B cell (primary cell): ENCODE results near the gene GSTP1. TPM values are rescaled to one million over a fixed set of nuclear protein-coding genes. Genes with fewer than 3 reads are reported as not detected.

Experiments
- ATAC-seq: fragments of 200-7000 bp; cut with Tn5 transposase; one replicate; pipeline ENCODE4 v1.10.0; 2021; ENCODE audit warnings: low read depth, mild to moderate bottlenecking, moderate number of reproducible peaks, moderate library complexity
- CTCF ChIA-PET: fragments of 350-600 bp; sonication (Branson Sonifier 250); formaldehyde crosslinking; loops from one replicate; lab custom pipeline; 2021; ENCODE audit warnings: antibody characterized with exemption, inconsistent platforms; lab: Charles Lee
- POLR2A ChIA-PET: fragments of 350-600 bp; sonication (Branson Sonifier 250); formaldehyde crosslinking; loops from one replicate; lab custom pipeline; 2021; ENCODE audit warnings: antibody characterized with exemption; lab: Charles Lee
- DNase-seq: peaks from one replicate; pipeline ENCODE4 v3.0.0; 2013
- H2AFZ ChIP-seq: 2 replicates; pipeline ENCODE4 v1.6.1; 2012; ENCODE audit warnings: mild to moderate bottlenecking, low read depth, low read length; ENCODE audit not compliant: insufficient read depth, poor library complexity, severe bottlenecking
- H3K27ac ChIP-seq, 2 donors: 1 replicate in 1 of 2; 2 replicates in 1 of 2; pipeline ENCODE4 v1.5.1; 2012 to 2013; ENCODE audit warnings: low read length in 2 of 2, mild to moderate bottlenecking in 2 of 2, moderate library complexity in 1 of 2
- H3K27me3 ChIP-seq, 4 experiments: fragments of 200-600 bp in 1 of 4; sonication (generic) in 1 of 4; replicated peaks in 1 of 4; 1 replicate in 2 of 4; 2 replicates in 2 of 4; pipeline versions ENCODE4 v1.6.1 to v1.7.0; 2013 to 2016; ENCODE audit warnings: low read length in 3 of 4, mild to moderate bottlenecking in 2 of 4, mixed read lengths in 1 of 4, moderate library complexity in 1 of 4; ENCODE audit not compliant: insufficient read depth in 4 of 4, control insufficient read depth in 3 of 4; ENCODE audit errors: control extremely low read depth in 1 of 4
- H3K36me3 ChIP-seq, 2 experiments: replicated peaks in 1 of 2; 1 replicate in 1 of 2; 2 replicates in 1 of 2; pipeline versions ENCODE4 v1.6.1 to v1.7.1; 2013; ENCODE audit warnings: low read length in 1 of 2; ENCODE audit not compliant: insufficient read depth in 2 of 2, control insufficient read depth in 1 of 2; ENCODE audit errors: control extremely low read depth in 1 of 2, extremely low read depth in 1 of 2
- H3K4me1 ChIP-seq, 2 donors: fragments of 200-600 bp in 1 of 2; sonication (generic) in 1 of 2; 1 replicate in 1 of 2; 2 replicates in 1 of 2; pipeline versions ENCODE4 v1.5.1 to v1.6.1; 2013 to 2017; ENCODE audit warnings: low read length in 2 of 2; ENCODE audit not compliant: control insufficient read depth in 2 of 2, insufficient read depth in 2 of 2
- H3K4me2 ChIP-seq: replicated peaks from 2 replicates; pipeline ENCODE3; 2012; ENCODE audit warnings: mild to moderate bottlenecking, low read depth, low read length; ENCODE audit not compliant: poor library complexity, severe bottlenecking
- H3K4me3 ChIP-seq, 5 experiments: fragments of 200-600 bp in 1 of 5; sonication (generic) in 1 of 5; 1 replicate in 3 of 5; 2 replicates in 2 of 5; pipeline versions ENCODE4 v1.5.1 to v1.7.0; 2011 to 2016; ENCODE audit warnings: low read length in 4 of 5, mild to moderate bottlenecking in 4 of 5, low read depth in 2 of 5, control low read depth in 1 of 5, moderate library complexity in 1 of 5; ENCODE audit not compliant: insufficient read depth in 1 of 5; ENCODE audit errors: control extremely low read depth in 1 of 5, extremely low read depth in 1 of 5
- H3K79me2 ChIP-seq: fragments of 200-600 bp; sonication (generic); one replicate; pipeline ENCODE4 v1.6.0; 2016; ENCODE audit warnings: low read length; ENCODE audit not compliant: control insufficient read depth, insufficient read depth
- H3K9ac ChIP-seq: fragments of 200-600 bp; sonication (generic); 2 replicates; pipeline ENCODE4 v1.6.1; 2017; ENCODE audit warnings: mild to moderate bottlenecking, low read length, moderate library complexity
- H3K9me3 ChIP-seq, 3 donors: one replicate each; pipeline versions ENCODE4 v1.6.1 to v1.7.1; 2013; ENCODE audit warnings: low read length in 2 of 3; ENCODE audit not compliant: control insufficient read depth in 2 of 3, insufficient read depth in 1 of 3; ENCODE audit errors: control extremely low read depth in 1 of 3
- H4K20me1 ChIP-seq: 2 replicates; pipeline ENCODE4 v1.6.0; 2012; ENCODE audit warnings: mild to moderate bottlenecking, low read length; ENCODE audit not compliant: insufficient read depth, control insufficient read depth, poor library complexity, severe bottlenecking
- H3K27ac Mint-ChIP-seq: one replicate; pipeline ENCODE4 v1.8.0; 2021; ENCODE audit warnings: mixed read lengths
- H3K27me3 Mint-ChIP-seq: one replicate; pipeline ENCODE4 v1.8.0; 2021; ENCODE audit warnings: mixed read lengths
- H3K4me1 Mint-ChIP-seq: one replicate; pipeline ENCODE4 v1.8.0; 2021; ENCODE audit warnings: mixed read lengths
- H3K4me3 Mint-ChIP-seq: one replicate; pipeline ENCODE4 v1.8.0; 2021; ENCODE audit warnings: mixed read lengths
- H3K9me3 Mint-ChIP-seq: one replicate; pipeline ENCODE4 v1.8.0; 2022; ENCODE audit warnings: mixed read lengths; ENCODE audit not compliant: insufficient read depth
- CTCF ChIP-seq: fragments of 200-600 bp; IDR thresholded peaks from one replicate; pipeline ENCODE4 v1.8.0; 2022; ENCODE audit warnings: antibody characterized with exemption, mild to moderate bottlenecking
- EZH2 ChIP-seq: IDR thresholded peaks from 2 replicates; pipeline ENCODE4 v1.6.1; 2012; ENCODE audit warnings: borderline replicate concordance, low read depth, mild to moderate bottlenecking, moderate library complexity, low read length; ENCODE audit not compliant: insufficient read depth, poor library complexity, severe bottlenecking
- WGBS: methylation state at CpG from one replicate; pipeline ENCODE4 v1.1.5; 2013; ENCODE audit warnings: missing lambda C conversion rate; ENCODE audit not compliant: insufficient coverage; 5-methylcytosine and 5-hydroxymethylcytosine counted together
- intact Hi-C: fragments of 100-400 bp; cut with micrococcal nuclease; formaldehyde crosslinking; loops from one replicate; pipeline ENCODE4 v1.10.0; 2022
- polyA plus RNA-seq: library from polyadenylated mRNA; depleted of rRNA; stranded (reverse); fragments of >200 nt; gene quantifications from 2 replicates; pipeline ENCODE4 v1.2.3, GENCODE V29; 2012
- total RNA-seq, 2 donors: library from RNA; stranded (reverse); fragments of 120-200 nt in 1 of 2; gene quantifications; 1 replicate in 1 of 2; 2 replicates in 1 of 2; pipeline versions ENCODE4 v1.2.3 to v1.2.4, GENCODE V29; 2013 to 2022

The GSTP1 gene
- total and polyA plus RNA-seq, 2 donors (not counting 1 experiment from before 2014, with no cell fraction given), result 200 to 313 TPM

GRCh38 chr11:67592880-67593564 lies 9.4 kb downstream of the GSTP1 start:
- H3K9me3 ChIP-seq, result peaks cover 0 to 8% (median 3%) of the 10 kb centered on the region in 3 donors
- H3K4me2 ChIP-seq, result no peak overlapping the region
- no peak overlapping the region for H2AFZ ChIP-seq
- no peaks in the 10 kb centered on the region for H3K27me3 Mint-ChIP-seq
- H3K79me2 ChIP-seq, result no peaks in the 10 kb centered on the region
- H3K27ac Mint-ChIP-seq, result no peak overlapping the region
- H3K4me3 Mint-ChIP-seq, result no peak overlapping the region
- no peak for DNase-seq
- CTCF ChIA-PET, result interaction anchor here (1.0 to 1.7 kb wide), 7 partner anchors 8 to 247 kb away, joined by 3 to 5 read pairs (median 3); partner anchors contain the start of gene GSTP1
- H3K9me3 Mint-ChIP-seq, result no peaks in the 10 kb centered on the region
- H3K9ac ChIP-seq, result no peak overlapping the region
- H3K4me1 ChIP-seq, result peaks cover 25 to 27% of the 10 kb centered on the region in 2 donors
- no peak overlapping the region for H3K4me3 ChIP-seq
- H4K20me1 ChIP-seq, result no peaks in the 10 kb centered on the region
- no peaks in the 10 kb centered on the region for H3K27me3 ChIP-seq
- H3K27ac ChIP-seq, result no peak overlapping the region
- peaks cover 21% of the 10 kb centered on the region for H3K4me1 Mint-ChIP-seq
- no peak for TF ChIP-seq CTCF
- no peak for TF ChIP-seq EZH2
- no peaks in the 10 kb centered on the region for H3K36me3 ChIP-seq
- intact Hi-C loops, result no loop called here
- ATAC-seq, result no peak
- 93% methylated on average over 12 of the region's 12 CpGs for WGBS
- POLR2A ChIA-PET, result interaction anchor here (0.7 kb wide), 1 partner anchor 14 kb away, joined by 5 read pairs; no protein-coding TSS in a partner anchor

- Mint-ChIP-seq H3K9me3 (no peaks in the 10 kb centered on the region), H3K4me3 (no peak overlapping the region), H3K27me3 (no peaks in the 10 kb centered on the region), H3K4me1 (peaks cover 17% of the 10 kb centered on the region), H3K27ac (no peak overlapping the region)
- ATAC-seq (no peak), DNase-seq (no peak)
- intact Hi-C loops, result no loop called here
- no peaks in the 10 kb centered on the region for H3K27me3 ChIP-seq
- H4K20me1 ChIP-seq, result no peaks in the 10 kb centered on the region
- no peaks in the 10 kb centered on the region for H3K79me2 ChIP-seq
- TF ChIP-seq EZH2, result no peak
- no peak for TF ChIP-seq CTCF
- H3K36me3 ChIP-seq, result no peaks in the 10 kb centered on the region
- H2AFZ ChIP-seq, result no peak overlapping the region
- peaks cover 0 to 13% (median 3%) of the 10 kb centered on the region in 3 donors for H3K9me3 ChIP-seq
- CTCF ChIA-PET, result interaction anchor here (1.3 to 1.7 kb wide), 2 partner anchors 9 to 21 kb away, joined by 3 to 5 read pairs; no protein-coding TSS in a partner anchor
- H3K4me2 ChIP-seq, result no peak overlapping the region
- 100% methylated on average over 2 of the region's 3 CpGs for WGBS
- H3K27ac ChIP-seq, result no peak overlapping the region
- POLR2A ChIA-PET, result interaction anchor here (0.7 kb wide), 1 partner anchor 15 kb away, joined by 5 read pairs; no protein-coding TSS in a partner anchor
- no peak overlapping the region for H3K4me3 ChIP-seq
- H3K9ac ChIP-seq, result no peak overlapping the region
- peaks cover 20 to 21% of the 10 kb centered on the region in 2 donors for H3K4me1 ChIP-seq
Measured at GRCh38 chr11:67593565-67593905, 9.9 kb downstream of the GSTP1 start.
